Measurements from ENCODE around the gene ZNF880. TPM values are rescaled to one million over a fixed set of nuclear protein-coding genes. Genes with fewer than 3 reads are reported as not detected.

Gene ZNF880
- total and polyA plus RNA-seq, 2 of the 4 experiments (the other 2 are of a cell fraction), result 17.4 to 40.3 TPM

DNA sequence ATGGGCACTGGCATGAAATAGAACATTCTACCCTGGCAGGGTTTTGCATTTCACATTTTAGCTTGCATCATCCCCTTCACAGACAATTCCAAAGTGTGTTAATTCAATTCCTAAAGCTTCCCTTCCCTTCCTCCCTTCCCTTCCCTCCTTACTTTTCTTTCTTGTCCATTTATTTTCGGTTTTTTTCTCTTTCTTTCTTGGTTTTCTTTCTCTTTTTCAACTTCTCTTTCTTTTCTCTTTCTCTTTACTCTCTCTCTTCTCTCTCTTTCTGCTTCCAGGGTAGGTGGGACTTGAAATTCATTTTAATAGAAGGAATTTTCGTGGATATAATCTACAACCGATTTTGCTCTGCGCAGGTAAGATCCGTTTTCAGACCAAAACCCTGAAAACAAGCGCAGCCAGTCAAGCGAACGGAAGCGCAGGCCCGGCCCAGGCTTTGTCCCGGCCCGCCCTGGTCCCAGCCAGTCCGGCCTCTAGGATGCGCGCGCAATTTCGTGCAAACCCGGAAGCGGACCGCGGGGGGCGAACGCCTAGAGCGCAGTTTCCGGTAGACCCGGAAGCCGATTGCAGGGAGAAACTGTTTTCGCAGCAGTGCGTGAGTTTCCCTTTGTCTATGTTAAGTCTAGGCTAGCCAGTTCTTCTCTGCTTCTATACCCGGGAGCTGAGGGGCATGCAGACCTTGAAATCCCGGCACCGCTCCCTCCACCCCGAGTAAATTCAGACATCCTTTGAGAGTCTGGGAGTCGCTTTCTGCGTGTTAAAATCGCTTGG is 27.8 kb downstream of the ZNF880 start, which contains the start of gene ZNF528:
ZNF528 (plus strand) TSS at position 540 of the 771 bp plus-strand sequence. CDS start 4,165 bp downstream, outside the sequence.
- peak; percentile 80 for TF ChIP-seq POLR2A (IDR thresholded peaks at IDR 0.05; ENCODE audit: low read depth, low read length)
- peak; percentile 35; the same call in 1 of the 2 replicates for TF ChIP-seq CEBPB (IDR thresholded peaks at IDR 0.05; ENCODE audit: low read depth, low read length)
- TF ChIP-seq RCOR1 (IDR thresholded peaks at IDR 0.05; ENCODE audit: insufficient replicate concordance, low read length), result no peak
- TF ChIP-seq MAZ (IDR thresholded peaks at IDR 0.05; ENCODE audit: borderline replicate concordance, low read depth, low read length), result peak; percentile 91
- Histone ChIP-seq H3K4ac (ENCODE audit: low read depth, low read length) (peak within 1 kb of the TSS; percentile 83), H3K9me3 (ENCODE audit: control insufficient read depth, insufficient read depth, low read length) (peaks cover 23% of the 10 kb centered on the region), H3K9ac (ENCODE audit: low read depth, low read length) (peak within 1 kb of the TSS; percentile 92), H3K23ac (ENCODE audit: low read depth, low read length) (peak within 1 kb of the TSS; percentile 64; the same call in 1 of the 2 replicates), H3K9me1 (ENCODE audit: insufficient read depth, low read length) (no peaks in the 10 kb centered on the region), H4K91ac (ENCODE audit: insufficient read depth, low read depth, low read length) (peak within 1 kb of the TSS; percentile 64), H2BK20ac (ENCODE audit: low read depth, low read length) (no peak within 1 kb of the TSS), H2AK5ac (ENCODE audit: low read depth, low read length) (peak within 1 kb of the TSS; percentile 57), H3K4me1 (ENCODE audit: control insufficient read depth, insufficient read depth, low read length) (no peaks in the 10 kb centered on the region), H3K79me1 (ENCODE audit: low read depth in 1 of 2, low read length in 2 of 2) (peaks cover 23 to 26% of the 10 kb centered on the region in 2 experiments), H3K27ac (ENCODE audit: insufficient read depth, low read length) (peak within 1 kb of the TSS; percentile 83), H2BK5ac (ENCODE audit: low read depth, low read length, poor library complexity, severe bottlenecking) (peak within 1 kb of the TSS; percentile 83), H3K4me2 (ENCODE audit: low read depth, low read length) (peak within 1 kb of the TSS; percentile 99), H2AFZ (replicated peaks; ENCODE audit: low read length, poor library complexity) (peak within 1 kb of the TSS; percentile 94), H3K36me3 (ENCODE audit: control insufficient read depth, insufficient read depth, low read length) (peaks cover 34% of the 10 kb centered on the region), H2AK9ac (replicated peaks; ENCODE audit: low read depth, low read length, poor library complexity) (peak within 1 kb of the TSS; percentile 94), H3K14ac (replicated peaks; ENCODE audit: low read depth, low read length) (peak within 1 kb of the TSS; percentile 88), H4K8ac (ENCODE audit: low read depth in 2 of 2, low read length in 2 of 2) (peak within 1 kb of the TSS; percentile 97), H4K5ac (ENCODE audit: low read depth, low read length) (peak within 1 kb of the TSS; percentile 99), H3K18ac (ENCODE audit: low read depth, low read length) (peak within 1 kb of the TSS; percentile 80), H4K20me1 (ENCODE audit: insufficient read depth, low read length) (no peaks in the 10 kb centered on the region), H3K56ac (ENCODE audit: extremely low read depth, insufficient read depth, low read length) (peak within 1 kb of the TSS; percentile 79), H3K27me3 (ENCODE audit: control insufficient read depth, insufficient read depth, low read length) (no peaks in the 10 kb centered on the region), H3K4me3 (ENCODE audit: insufficient read depth, low read depth, low read length) (peak within 1 kb of the TSS; percentile 86), H2BK15ac (ENCODE audit: low read depth, low read length) (no peak within 1 kb of the TSS), H2BK120ac (ENCODE audit: low read depth, low read length) (peak within 1 kb of the TSS; percentile 24)
- DNase-seq, result peak; percentile 92
- POLR2A ChIA-PET (ENCODE audit: unreplicated experiment), result interaction anchor here (0.6 to 0.8 kb wide), 2 partner anchors 28 to 169 kb away, joined by 3 to 4 read pairs; partner anchors contain the start of gene ZNF880
- in situ Hi-C loops (cut with MboI; ENCODE audit: low sequenced_read_pairs), result no loop called here
- ATAC-seq (ENCODE audit: low read depth), result peak; percentile 100
- CTCF ChIA-PET, result no interaction called here
- dilution Hi-C loops (cut with HindIII; ENCODE audit: low sequenced_read_pairs, unreplicated experiment), result no loop called here
- intact Hi-C loops (cut with micrococcal nuclease), result loop anchor here (5.0 kb wide), 2 partner anchors 130 to 350 kb away; partner anchors contain the start of gene ZNF808
- BruUV-seq (replicated peaks), result TSS peak; percentile 53
- 0% methylated on average over 4 of the region's 36 CpGs; no CpG with 5 or more reads in 1 of the 2 experiments for WGBS, 2 experiments (ENCODE audit: extremely low coverage in 2 of 2, insufficient read length in 1 of 2)

Data from IMR-90 (cell line).